Measurements from ENCODE around the gene RAB8B. TPM values are rescaled to one million over a fixed set of nuclear protein-coding genes. Genes with fewer than 3 reads are reported as not detected.

The RAB8B gene
- total RNA-seq, 1 experiment from 2014 or later: 18.2 TPM

- Histone ChIP-seq H3K36me3 (ENCODE audit: control insufficient read depth, insufficient read depth, low read length) (no peaks in the 10 kb centered on the region), H3K4me1 (0 out of 2 replicates have a peak, but pooled peaks cover 7% of the 10 kb centered on the region), H3K9me3 (no peaks in the 10 kb centered on the region), H3K4me3 (ENCODE audit: low read depth, low read length) (no peak overlapping the region), H3K27me3 (replicated peaks; ENCODE audit: control insufficient read depth, insufficient read depth, low read length) (no peaks in the 10 kb centered on the region)
- ChIA-PET CTCF (no interaction called here), POLR2A (interaction anchor here (0.6 kb wide), 1 partner anchor 185 kb away, joined by 3 read pairs; no protein-coding TSS in a partner anchor)
- Mint-ChIP-seq H3K4me1 (ENCODE audit: low read depth, unreplicated experiment) (peaks cover 19% of the 10 kb centered on the region), H3K4me3 (ENCODE audit: unreplicated experiment) (no peak overlapping the region), H3K27me3 (ENCODE audit: insufficient read depth, unreplicated experiment) (no peaks in the 10 kb centered on the region), H3K9me3 (ENCODE audit: unreplicated experiment) (no peaks in the 10 kb centered on the region), H3K36me3 (ENCODE audit: insufficient read depth, unreplicated experiment) (no peaks in the 10 kb centered on the region), H3K27ac (ENCODE audit: unreplicated experiment) (no peak overlapping the region)
- no TSS peak for BruUV-seq (replicated peaks)
- DNase-seq: no peak
- TF ChIP-seq, protein P1, sequence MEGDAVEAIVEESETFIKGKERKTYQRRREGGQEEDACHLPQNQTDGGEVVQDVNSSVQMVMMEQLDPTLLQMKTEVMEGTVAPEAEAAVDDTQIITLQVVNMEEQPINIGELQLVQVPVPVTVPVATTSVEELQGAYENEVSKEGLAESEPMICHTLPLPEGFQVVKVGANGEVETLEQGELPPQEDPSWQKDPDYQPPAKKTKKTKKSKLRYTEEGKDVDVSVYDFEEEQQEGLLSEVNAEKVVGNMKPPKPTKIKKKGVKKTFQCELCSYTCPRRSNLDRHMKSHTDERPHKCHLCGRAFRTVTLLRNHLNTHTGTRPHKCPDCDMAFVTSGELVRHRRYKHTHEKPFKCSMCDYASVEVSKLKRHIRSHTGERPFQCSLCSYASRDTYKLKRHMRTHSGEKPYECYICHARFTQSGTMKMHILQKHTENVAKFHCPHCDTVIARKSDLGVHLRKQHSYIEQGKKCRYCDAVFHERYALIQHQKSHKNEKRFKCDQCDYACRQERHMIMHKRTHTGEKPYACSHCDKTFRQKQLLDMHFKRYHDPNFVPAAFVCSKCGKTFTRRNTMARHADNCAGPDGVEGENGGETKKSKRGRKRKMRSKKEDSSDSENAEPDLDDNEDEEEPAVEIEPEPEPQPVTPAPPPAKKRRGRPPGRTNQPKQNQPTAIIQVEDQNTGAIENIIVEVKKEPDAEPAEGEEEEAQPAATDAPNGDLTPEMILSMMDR (IDR thresholded peaks at IDR 0.05; ENCODE audit: insufficient read depth in 1 of 2, low read depth in 1 of 2, low read length in 1 of 2, severe bottlenecking in 1 of 2, unreplicated experiment in 1 of 2): no peak
- intact Hi-C loops (cut with micrococcal nuclease; ENCODE audit: unreplicated experiment): no loop called here
These were observed 2.7 kb downstream of the RAB8B start for GRCh38 chr15:63191895-63192618.

GRCh38 chr15:63192619-63193206 lies 3.3 kb downstream of the RAB8B start:
- Histone ChIP-seq H3K36me3 (ENCODE audit: control insufficient read depth, insufficient read depth, low read length) (no peaks in the 10 kb centered on the region), H3K9me3 (no peaks in the 10 kb centered on the region), H3K4me3 (ENCODE audit: low read depth, low read length) (no peak overlapping the region), H3K4me1 (0 out of 2 replicates have a peak, but pooled peaks cover 7% of the 10 kb centered on the region), H3K27me3 (replicated peaks; ENCODE audit: control insufficient read depth, insufficient read depth, low read length) (no peaks in the 10 kb centered on the region)
- Mint-ChIP-seq H3K4me1 (ENCODE audit: low read depth, unreplicated experiment) (peaks cover 19% of the 10 kb centered on the region), H3K36me3 (ENCODE audit: insufficient read depth, unreplicated experiment) (no peaks in the 10 kb centered on the region), H3K27me3 (ENCODE audit: insufficient read depth, unreplicated experiment) (no peaks in the 10 kb centered on the region), H3K4me3 (ENCODE audit: unreplicated experiment) (no peak overlapping the region), H3K9me3 (ENCODE audit: unreplicated experiment) (no peaks in the 10 kb centered on the region), H3K27ac (ENCODE audit: unreplicated experiment) (no peak overlapping the region)
- ChIA-PET CTCF (no interaction called here), POLR2A (no interaction called here)
- DNase-seq: no peak
- TF ChIP-seq, protein P1 (IDR thresholded peaks at IDR 0.05; ENCODE audit: insufficient read depth in 1 of 2, low read depth in 1 of 2, low read length in 1 of 2, severe bottlenecking in 1 of 2, unreplicated experiment in 1 of 2): no peak
- no TSS peak for BruUV-seq (replicated peaks)
- intact Hi-C loops (cut with micrococcal nuclease; ENCODE audit: unreplicated experiment): no loop called here

DNA sequence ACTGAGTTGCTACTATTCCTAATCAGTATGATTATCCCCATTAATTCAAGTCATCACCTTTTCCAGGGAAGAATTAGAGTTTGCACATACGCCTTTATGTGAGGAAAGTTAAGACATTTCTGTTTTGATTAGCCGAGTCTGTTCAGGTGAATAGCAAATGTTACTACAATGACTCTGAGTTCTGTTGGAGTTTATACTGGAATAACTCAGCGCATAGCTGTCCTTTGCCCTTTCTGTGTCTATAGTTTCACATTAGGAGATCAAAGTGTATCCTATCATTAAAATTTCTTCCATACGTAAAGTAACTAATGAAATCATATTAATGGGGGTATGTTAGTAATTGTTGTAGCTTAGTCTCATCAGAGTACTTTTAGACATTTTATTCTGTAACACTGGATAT lies 4.9 kb downstream of the RAB8B start:
- CTCF ChIA-PET: no interaction called here
- Histone ChIP-seq H3K9me3 (no peaks in the 10 kb centered on the region), H3K27me3 (replicated peaks; ENCODE audit: control insufficient read depth, insufficient read depth, low read length) (no peaks in the 10 kb centered on the region), H3K36me3 (ENCODE audit: control insufficient read depth, insufficient read depth, low read length) (no peaks in the 10 kb centered on the region), H3K4me1 (0 out of 2 replicates have a peak, but pooled peaks cover 7% of the 10 kb centered on the region), H3K4me3 (ENCODE audit: low read depth, low read length) (no peak overlapping the region)
- no peak overlapping the region for H3K4me3 Mint-ChIP-seq (ENCODE audit: unreplicated experiment)
- POLR2A ChIA-PET: no interaction called here
- intact Hi-C loops (cut with micrococcal nuclease; ENCODE audit: unreplicated experiment): no loop called here
- H3K36me3 Mint-ChIP-seq (ENCODE audit: insufficient read depth, unreplicated experiment): no peaks in the 10 kb centered on the region
- no peaks in the 10 kb centered on the region for H3K27me3 Mint-ChIP-seq (ENCODE audit: insufficient read depth, unreplicated experiment)
- no peaks in the 10 kb centered on the region for H3K9me3 Mint-ChIP-seq (ENCODE audit: unreplicated experiment)
- H3K27ac Mint-ChIP-seq (ENCODE audit: unreplicated experiment): no peak overlapping the region
- BruUV-seq (replicated peaks): no TSS peak
- no peak for DNase-seq
- peaks cover 19% of the 10 kb centered on the region for H3K4me1 Mint-ChIP-seq (ENCODE audit: low read depth, unreplicated experiment)
- TF ChIP-seq, protein P1 (IDR thresholded peaks at IDR 0.05; ENCODE audit: insufficient read depth in 1 of 2, low read depth in 1 of 2, low read length in 1 of 2, severe bottlenecking in 1 of 2, unreplicated experiment in 1 of 2): no peak
